ENCODE measurements around the gene LYPD4.

Gene LYPD4

GRCh38 chr19:41844601-41845000, at the start of gene LYPD4:
LYPD4 (minus strand) TSS chr19:41844683; CDS start chr19:41839285, 5,398 bp downstream.
- TF ChIP-seq GATA3 (IDR thresholded peaks at IDR 0.05; ENCODE audit: low read depth, low read length), result no peak
- no peak for TF ChIP-seq GATA2 (IDR thresholded peaks at IDR 0.05; ENCODE audit: low read depth, low read length)

GRCh38 chr19:41893899-41894298, 49.4 kb upstream of the LYPD4 start:
- TF ChIP-seq GATA2 (IDR thresholded peaks at IDR 0.05; ENCODE audit: low read depth, low read length) (no peak), GATA3 (IDR thresholded peaks at IDR 0.05; ENCODE audit: low read depth, low read length) (no peak)

GRCh38 chr19:41892173-41892902, 47.9 kb upstream of the LYPD4 start:
- TF ChIP-seq GATA2 (IDR thresholded peaks at IDR 0.05; ENCODE audit: low read depth, low read length), result no peak
- TF ChIP-seq GATA3 (IDR thresholded peaks at IDR 0.05; ENCODE audit: low read depth, low read length), result no peak

- TF ChIP-seq GATA3 (IDR thresholded peaks at IDR 0.05; ENCODE audit: low read depth, low read length), result no peak
- TF ChIP-seq GATA2 (IDR thresholded peaks at IDR 0.05; ENCODE audit: low read depth, low read length), result no peak
These were observed 46.5 kb upstream of the LYPD4 start for GRCh38 chr19:41890936-41891335.

- TF ChIP-seq GATA2 (IDR thresholded peaks at IDR 0.05; ENCODE audit: low read depth, low read length) (no peak), GATA3 (IDR thresholded peaks at IDR 0.05; ENCODE audit: low read depth, low read length) (no peak)
These were observed 45.4 kb upstream of the LYPD4 start for GRCh38 chr19:41889896-41890295.

- TF ChIP-seq GATA3 (IDR thresholded peaks at IDR 0.05; ENCODE audit: low read depth, low read length) (no peak), GATA2 (IDR thresholded peaks at IDR 0.05; ENCODE audit: low read depth, low read length) (no peak)
These were observed 44.4 kb upstream of the LYPD4 start for GRCh38 chr19:41888926-41889325.

GRCh38 chr19:41887711-41888382, 43.4 kb upstream of the LYPD4 start:
- TF ChIP-seq GATA2 (IDR thresholded peaks at IDR 0.05; ENCODE audit: low read depth, low read length), result no peak
- no peak for TF ChIP-seq GATA3 (IDR thresholded peaks at IDR 0.05; ENCODE audit: low read depth, low read length)

- TF ChIP-seq GATA3 (IDR thresholded peaks at IDR 0.05; ENCODE audit: low read depth, low read length), result no peak
- TF ChIP-seq GATA2 (IDR thresholded peaks at IDR 0.05; ENCODE audit: low read depth, low read length), result no peak
These were observed 42.6 kb upstream of the LYPD4 start for GRCh38 chr19:41886761-41887710.

- no peak for TF ChIP-seq GATA2 (IDR thresholded peaks at IDR 0.05; ENCODE audit: low read depth, low read length)
- TF ChIP-seq GATA3 (IDR thresholded peaks at IDR 0.05; ENCODE audit: low read depth, low read length), result no peak
These were observed 39.6 kb upstream of the LYPD4 start for GRCh38 chr19:41883821-41884733.

GRCh38 chr19:41883463-41883820, 39.0 kb upstream of the LYPD4 start:
- TF ChIP-seq GATA3 (IDR thresholded peaks at IDR 0.05; ENCODE audit: low read depth, low read length) (no peak), GATA2 (IDR thresholded peaks at IDR 0.05; ENCODE audit: low read depth, low read length) (no peak)

GRCh38 chr19:41882568-41883462, 38.3 kb upstream of the LYPD4 start, which contains the start of gene ARHGEF1:
ARHGEF1 (plus strand) TSS chr19:41883184; CDS start chr19:41888083, 4,899 bp downstream.
- TF ChIP-seq GATA2 (IDR thresholded peaks at IDR 0.05; ENCODE audit: low read depth, low read length) (no peak), GATA3 (IDR thresholded peaks at IDR 0.05; ENCODE audit: low read depth, low read length) (no peak)

- no peak for TF ChIP-seq GATA2 (IDR thresholded peaks at IDR 0.05; ENCODE audit: low read depth, low read length)
- no peak for TF ChIP-seq GATA3 (IDR thresholded peaks at IDR 0.05; ENCODE audit: low read depth, low read length)
These were observed 35.8 kb upstream of the LYPD4 start for GRCh38 chr19:41880329-41880708.

Data from SH-SY5Y (cell line).